ENCODE measurements around the gene EHD1. TPM values are rescaled to one million over a fixed set of nuclear protein-coding genes. Genes with fewer than 3 reads are reported as not detected.

Gene EHD1
- total and polyA plus RNA-seq, 2 of the 4 experiments (the other 2 are of a cell fraction): 107 to 209 TPM

GRCh38 chr11:64866173-64866491 is 12.3 kb downstream of the EHD1 start:
- no peak overlapping the region for H2AK9ac ChIP-seq (replicated peaks; ENCODE audit: low read depth, low read length, poor library complexity)
- no peak overlapping the region; the same call in 1 of the 2 replicates for H3K56ac ChIP-seq (ENCODE audit: extremely low read depth, insufficient read depth, low read length)
- POLR2A ChIA-PET (ENCODE audit: unreplicated experiment): no interaction called here
- H2BK15ac ChIP-seq (ENCODE audit: low read depth, low read length): peak overlapping the region; percentile 73; the same call in 1 of the 3 replicates
- H3K4me3 ChIP-seq (ENCODE audit: insufficient read depth, low read depth, low read length): no peak overlapping the region
- H3K18ac ChIP-seq (ENCODE audit: low read depth, low read length): peak overlapping the region; percentile 6; the same call in 1 of the 2 replicates
- CTCF ChIA-PET: no interaction called here
- in situ Hi-C loops (cut with MboI; ENCODE audit: low sequenced_read_pairs) (no loop called here), intact Hi-C loops (cut with micrococcal nuclease) (no loop called here), dilution Hi-C loops (cut with HindIII; ENCODE audit: low sequenced_read_pairs, unreplicated experiment) (no loop called here)
- H4K5ac ChIP-seq (ENCODE audit: low read depth, low read length): no peak overlapping the region
- peaks cover 60% of the 10 kb centered on the region for H3K4me1 ChIP-seq (ENCODE audit: control insufficient read depth, insufficient read depth, low read length)
- peak overlapping the region; percentile 84; the same call in 1 of the 2 replicates for H2BK20ac ChIP-seq (ENCODE audit: low read depth, low read length)
- H3K4ac ChIP-seq (ENCODE audit: low read depth, low read length): peak overlapping the region; percentile 81
- no peaks in the 10 kb centered on the region for H3K27me3 ChIP-seq (ENCODE audit: control insufficient read depth, insufficient read depth, low read length)
- no peak for TF ChIP-seq RCOR1 (IDR thresholded peaks at IDR 0.05; ENCODE audit: insufficient replicate concordance, low read length)
- TF ChIP-seq CTCF (conservative IDR thresholded peaks at IDR 0.05; ENCODE audit: low read depth, low read length): no peak
- no peak for TF ChIP-seq ELK1 (IDR thresholded peaks at IDR 0.05; ENCODE audit: borderline replicate concordance, low read depth, low read length)
- TF ChIP-seq CHD1 (IDR thresholded peaks at IDR 0.05; ENCODE audit: low read depth, low read length): no peak
- no peak for TF ChIP-seq RFX5 (IDR thresholded peaks at IDR 0.05; ENCODE audit: low read depth, low read length)
- peak overlapping the region; percentile 8; the same call in 1 of the 2 replicates for H3K27ac ChIP-seq (ENCODE audit: insufficient read depth, low read length)
- no peaks in the 10 kb centered on the region for H3K9me3 ChIP-seq (ENCODE audit: control insufficient read depth, insufficient read depth, low read length)
- 0 out of 2 replicates have a peak overlapping the region, but pooled peaks have one; percentile 23 for H4K91ac ChIP-seq (ENCODE audit: insufficient read depth, low read depth, low read length)
- H3K9me1 ChIP-seq (ENCODE audit: insufficient read depth, low read length): peaks cover 46% of the 10 kb centered on the region
- no peak overlapping the region; the same call in 1 of the 2 replicates for H3K4me2 ChIP-seq (ENCODE audit: low read depth, low read length)
- peaks cover 80% of the 10 kb centered on the region for H4K20me1 ChIP-seq (ENCODE audit: insufficient read depth, low read length)
- peak overlapping the region; percentile 94 for H2AK5ac ChIP-seq (ENCODE audit: low read depth, low read length)
- no peak for DNase-seq
- H3K36me3 ChIP-seq (ENCODE audit: control insufficient read depth, insufficient read depth, low read length): peaks cover 10% of the 10 kb centered on the region
- H3K14ac ChIP-seq (replicated peaks; ENCODE audit: low read depth, low read length): peak overlapping the region; percentile 82
- H2AFZ ChIP-seq (replicated peaks; ENCODE audit: low read length, poor library complexity): no peak overlapping the region
- no CpG with 5 or more reads among the region's 4 CpGs for WGBS, 2 experiments (ENCODE audit: extremely low coverage in 2 of 2, insufficient read length in 1 of 2)
- BruUV-seq (replicated peaks): no TSS peak
- H3K9ac ChIP-seq (ENCODE audit: low read depth, low read length): no peak overlapping the region
- peaks cover 15 to 85% of the 10 kb centered on the region in 2 experiments; a peak in 3 of 4 replicates for H3K79me1 ChIP-seq (ENCODE audit: low read depth in 1 of 2, low read length in 2 of 2)
- no peak for ATAC-seq (ENCODE audit: low read depth)
- H4K8ac ChIP-seq (ENCODE audit: low read depth in 2 of 2, low read length in 2 of 2): peak overlapping the region; percentile 33 to 50; a peak in 2 of 4 replicates
- peak overlapping the region; percentile 72 for H2BK5ac ChIP-seq (ENCODE audit: low read depth, low read length, poor library complexity, severe bottlenecking)
- peak overlapping the region; percentile 70 for H2BK120ac ChIP-seq (ENCODE audit: low read depth, low read length)
- H3K23ac ChIP-seq (ENCODE audit: low read depth, low read length): peak overlapping the region; percentile 73

Measured in IMR-90 (cell line).